Ovary (tissue), 9 donors: Measurements from ENCODE around the gene PIGO. TPM values are rescaled to one million over a fixed set of nuclear protein-coding genes. Genes with fewer than 3 reads are reported as not detected.
A peak's percentile ranks its signal among the peaks of the same experiment; 100 is the strongest.

Experiments used
- DNase-seq, 5 donors: peaks; one replicate each; pipeline ENCODE4 v3.0.0-alpha.2; 2019 to 2020
- H3K27ac ChIP-seq, 2 donors: fragments of 200-600 bp; one replicate each; pipeline versions ENCODE4 v1.5.1 to v1.8.0; 2019 to 2022
- H3K27me3 ChIP-seq: fragments of 200-600 bp; one replicate; pipeline ENCODE4 v1.8.0; 2022
- H3K36me3 ChIP-seq: fragments of 200-600 bp; sonication (generic); one replicate; pipeline ENCODE4 v1.5.1; 2019
- H3K4me1 ChIP-seq: one replicate; pipeline ENCODE4 v1.8.1; 2013; ENCODE audit warnings: mild to moderate bottlenecking, moderate library complexity; ENCODE audit not compliant: insufficient read depth
- H3K4me3 ChIP-seq: fragments of 200-600 bp; sonication (generic); one replicate; pipeline ENCODE4 v1.5.1; 2017
- H3K9me3 ChIP-seq, 2 donors: fragments of 200-600 bp in 1 of 2; sonication (generic) in 1 of 2; one replicate each; pipeline versions ENCODE4 v1.5.1 to v1.8.1; 2013 to 2019; ENCODE audit warnings: mild to moderate bottlenecking in 1 of 2, moderate library complexity in 1 of 2
- EP300 ChIP-seq: sonication (generic); formaldehyde crosslinking; IDR thresholded peaks from one replicate; pipeline ENCODE4 v1.6.1; 2017; ENCODE audit warnings: antibody characterized with exemption
- POLR2A ChIP-seq: fragments of 450-650 bp; IDR thresholded peaks from one replicate; pipeline ENCODE4 v1.6.1; 2017; ENCODE audit warnings: antibody characterized with exemption, mild to moderate bottlenecking, moderate library complexity
- WGBS, 3 donors: extraction: QIAGEN DNeasy Blood & Tissue Kit in 1 of 3; methylation state at CpG; one replicate each; pipeline versions ENCODE4 v1.1.5 to v1.1.7; 2013 to 2017; 5-methylcytosine and 5-hydroxymethylcytosine counted together
- intact Hi-C, 4 donors: fragments of 100-400 bp; cut with DNase I; formaldehyde crosslinking; loops; one replicate each; pipeline versions ENCODE4 v1.11.0 to v1.15.1; 2022 to 2023
- polyA plus RNA-seq, 2 donors: library from polyadenylated mRNA; stranded (reverse); fragments of 200-250 nt in 1 of 2; fragments of 350-450 nt in 1 of 2; fragmentation: Illumina TruSeq in 1 of 2; extraction: RNeasy Lipid Tissue Mini Kit (QIAGEN cat#74804) in 1 of 2; gene quantifications; one replicate each; pipeline ENCODE4 v1.2.3, GENCODE V29; 2013 to 2014
- total RNA-seq, 7 donors: library from RNA; depleted of rRNA in 2 of 7; stranded (reverse); fragments of >200 nt in 2 of 7; fragmentation: NEBNext Ultra II Directional in 3 of 7; extraction: Animal tissue kit (Norgen Biotek cat#: 25700) in 3 of 7; gene quantifications; one replicate each; pipeline versions ENCODE4 v1.1.0 to v1.2.4, GENCODE V29; 2016 to 2023
- TF ChIP-seq, protein P1 (sequence below), 3 donors: fragments of 450-650 bp in 2 of 3; fragments of 200-600 bp in 1 of 3; IDR thresholded peaks; one replicate each; pipeline versions ENCODE4 v1.5.1 to v1.8.0; 2016 to 2022; ENCODE audit warnings: antibody characterized with exemption in 3 of 3, mild to moderate bottlenecking in 1 of 3
- donor health status: DM: no; HTN: no; CAD: no; lungs with moderate emphysema.
- donor health status: DM: no; HTN: no; CAD: no.
- donor health status: Bipolar disorder and iron deficiency.
- donor health status: DM: yes; HTN: yes; CAD: no.
- donor health status: DM: no; HTN: no; CAD: no.
- donor health status: DM: yes; HTN: yes; CAD: no.

PIGO gene
- total and polyA plus RNA-seq, 9 donors, result 12.9 to 22.8 (median 19.6) TPM

DNA sequence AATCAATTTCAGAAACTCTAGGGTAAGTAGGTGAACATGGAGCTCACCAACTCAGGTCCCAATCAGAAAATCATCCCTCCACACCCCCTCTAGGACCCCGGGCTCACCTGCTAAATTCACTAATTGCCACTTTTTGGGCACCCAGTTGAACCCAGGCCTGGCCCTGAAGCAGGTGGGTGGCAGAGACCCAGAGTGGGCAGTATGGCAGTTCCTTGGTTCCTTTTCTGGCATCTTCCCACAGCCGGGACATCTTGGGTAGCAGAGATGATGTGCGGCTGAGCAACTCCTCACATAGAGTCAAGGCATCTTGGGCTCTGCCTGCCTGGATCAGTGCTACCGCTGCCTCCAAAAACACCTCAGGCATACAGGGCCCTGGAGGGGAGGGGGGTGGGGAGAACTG lies 21.0 kb downstream of the PIGO start:
- H3K27ac ChIP-seq, result no peak overlapping the region
- no peak for TF ChIP-seq POLR2A
- TF ChIP-seq, protein P1, sequence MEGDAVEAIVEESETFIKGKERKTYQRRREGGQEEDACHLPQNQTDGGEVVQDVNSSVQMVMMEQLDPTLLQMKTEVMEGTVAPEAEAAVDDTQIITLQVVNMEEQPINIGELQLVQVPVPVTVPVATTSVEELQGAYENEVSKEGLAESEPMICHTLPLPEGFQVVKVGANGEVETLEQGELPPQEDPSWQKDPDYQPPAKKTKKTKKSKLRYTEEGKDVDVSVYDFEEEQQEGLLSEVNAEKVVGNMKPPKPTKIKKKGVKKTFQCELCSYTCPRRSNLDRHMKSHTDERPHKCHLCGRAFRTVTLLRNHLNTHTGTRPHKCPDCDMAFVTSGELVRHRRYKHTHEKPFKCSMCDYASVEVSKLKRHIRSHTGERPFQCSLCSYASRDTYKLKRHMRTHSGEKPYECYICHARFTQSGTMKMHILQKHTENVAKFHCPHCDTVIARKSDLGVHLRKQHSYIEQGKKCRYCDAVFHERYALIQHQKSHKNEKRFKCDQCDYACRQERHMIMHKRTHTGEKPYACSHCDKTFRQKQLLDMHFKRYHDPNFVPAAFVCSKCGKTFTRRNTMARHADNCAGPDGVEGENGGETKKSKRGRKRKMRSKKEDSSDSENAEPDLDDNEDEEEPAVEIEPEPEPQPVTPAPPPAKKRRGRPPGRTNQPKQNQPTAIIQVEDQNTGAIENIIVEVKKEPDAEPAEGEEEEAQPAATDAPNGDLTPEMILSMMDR (IDR thresholded peaks at IDR 0.05), result no peak
- TF ChIP-seq EP300, result no peak
- intact Hi-C loops, result loop anchor here in 1 of 4 donors (10.0 kb wide), 1 partner anchor 81 kb away; no protein-coding TSS in a partner anchor
- H3K4me3 ChIP-seq, result no peak overlapping the region
- WGBS, 3 donors, result 91 to 95% (median 94%) methylated on average over 4 of the region's 4 CpGs
- H3K36me3 ChIP-seq, result no peaks in the 10 kb centered on the region
- H3K9me3 ChIP-seq, result no peaks in the 10 kb centered on the region
- no peak for DNase-seq
- H3K4me1 ChIP-seq, result peaks cover 12% of the 10 kb centered on the region
- no peaks in the 10 kb centered on the region for H3K27me3 ChIP-seq

DNA sequence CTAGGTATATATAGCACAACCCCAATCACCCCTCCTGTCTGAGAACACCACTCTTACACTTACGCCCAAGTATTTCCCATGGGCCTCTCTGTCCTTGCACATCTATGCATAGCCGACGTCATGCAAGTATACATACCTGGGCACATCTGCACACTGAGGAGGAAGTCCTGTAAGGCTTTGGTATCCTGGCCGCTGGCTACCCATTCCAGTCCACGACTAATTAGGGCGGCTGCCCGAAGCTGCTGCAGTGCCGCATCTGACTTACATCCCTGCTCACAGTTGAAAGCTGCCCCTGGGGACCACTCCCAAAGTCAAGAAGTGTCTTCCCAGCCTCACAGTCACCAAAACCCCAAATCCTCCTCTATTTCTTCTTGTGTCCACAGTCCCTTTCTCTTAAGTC lies 21.6 kb downstream of the PIGO start:
- intact Hi-C loops, result loop anchor here in 2 of 4 donors (5.0 to 10.0 kb wide), 3 partner anchors 38 to 80 kb away; no protein-coding TSS in a partner anchor
- Histone ChIP-seq H3K4me1 (peaks cover 16% of the 10 kb centered on the region), H3K36me3 (no peaks in the 10 kb centered on the region), H3K27ac (no peak overlapping the region), H3K9me3 (no peaks in the 10 kb centered on the region), H3K27me3 (no peaks in the 10 kb centered on the region), H3K4me3 (no peak overlapping the region)
- 91 to 95% (median 93%) methylated on average over 8 of the region's 8 CpGs for WGBS, 3 donors
- DNase-seq, result no peak
- TF ChIP-seq, protein P1 (IDR thresholded peaks at IDR 0.05), result no peak
- TF ChIP-seq EP300 (no peak), POLR2A (no peak)

DNA sequence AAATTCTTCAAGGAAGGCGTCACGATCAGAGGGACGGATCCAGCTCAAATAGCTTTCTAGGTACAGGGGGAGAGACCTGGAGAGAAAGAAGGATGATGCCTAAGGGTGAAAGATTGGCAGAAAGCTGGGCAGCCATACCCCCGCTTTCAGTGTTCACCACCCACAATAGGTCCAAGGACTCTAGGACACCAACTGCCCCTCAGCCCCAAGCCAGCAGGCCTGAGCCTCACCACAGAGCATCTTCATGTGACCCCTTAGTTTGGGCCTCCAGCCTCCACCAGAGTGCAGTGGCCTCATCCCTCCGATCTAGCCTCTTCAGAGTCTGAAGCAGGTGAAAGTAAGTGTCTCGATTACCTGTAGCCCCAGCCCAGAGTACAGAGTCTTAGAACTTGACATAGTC lies 22.2 kb downstream of the PIGO start:
- no peak overlapping the region for H3K27ac ChIP-seq
- intact Hi-C loops, result loop anchor here in 2 of 4 donors (5.0 to 10.0 kb wide), 3 partner anchors 38 to 79 kb away; no protein-coding TSS in a partner anchor
- H3K9me3 ChIP-seq, result no peaks in the 10 kb centered on the region
- 94 to 96% (median 95%) methylated on average over 6 of the region's 6 CpGs for WGBS, 3 donors
- H3K36me3 ChIP-seq, result no peaks in the 10 kb centered on the region
- peaks cover 14% of the 10 kb centered on the region for H3K4me1 ChIP-seq
- TF ChIP-seq POLR2A, result no peak
- TF ChIP-seq, protein P1 (IDR thresholded peaks at IDR 0.05), result no peak
- no peak for TF ChIP-seq EP300
- no peak for DNase-seq
- no peak overlapping the region for H3K4me3 ChIP-seq
- H3K27me3 ChIP-seq, result no peaks in the 10 kb centered on the region

DNA sequence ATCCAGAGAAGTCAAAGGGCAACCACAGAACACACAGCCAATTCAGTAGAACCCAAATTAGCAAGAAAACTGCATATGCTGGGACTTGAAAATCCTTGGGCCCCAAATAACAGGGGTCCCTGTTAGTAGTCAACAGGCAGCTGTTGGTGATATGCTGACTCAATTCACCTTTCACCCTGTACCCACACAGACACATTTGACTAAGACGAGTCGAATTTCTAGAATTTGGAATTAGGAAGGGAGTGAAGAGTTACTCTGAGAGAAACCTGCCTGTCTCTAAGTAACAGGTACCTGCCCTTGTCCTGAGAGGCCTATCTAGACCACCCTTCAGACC lies 23.1 kb downstream of the PIGO start:
- 94 to 98% (median 96%) methylated on average over 2 of the region's 2 CpGs for WGBS, 3 donors
- Histone ChIP-seq H3K9me3 (no peaks in the 10 kb centered on the region), H3K4me3 (no peak overlapping the region), H3K27me3 (no peaks in the 10 kb centered on the region), H3K4me1 (peaks cover 14% of the 10 kb centered on the region), H3K27ac (peak overlapping the region in 1 of 2 donors; percentile 52), H3K36me3 (no peaks in the 10 kb centered on the region)
- intact Hi-C loops, result loop anchor here in 2 of 4 donors (5.0 to 10.0 kb wide), 3 partner anchors 39 to 78 kb away; no protein-coding TSS in a partner anchor
- no peak for DNase-seq
- TF ChIP-seq EP300 (no peak), POLR2A (no peak)
- TF ChIP-seq, protein P1 (IDR thresholded peaks at IDR 0.05), result no peak
